Stimulated activated naive CD8-positive, alpha-beta T cell treated with anti-CD3 and anti-CD28 coated beads, Interleukin-15, amount 100 ng/mL, for 72 hours (primary cell): ENCODE data around the gene METTL16.
"Not testable (repeated sequence)": the region's sequence is repeated elsewhere in the genome, so short reads cannot be mapped to it uniquely, and the experiment has no call there.

Experiments used
- ATAC-seq: fragments of 150-1000 bp; cut with Tn5 transposase; 2 replicates; pipeline ENCODE4 v1.10.0; 2021; ENCODE audit warnings: mild to moderate bottlenecking, moderate library complexity
- DNase-seq, 2 donors: peaks; one replicate each; pipeline ENCODE4 v3.0.0; 2021 to 2022
- H3K27ac Mint-ChIP-seq, 2 donors: one replicate each; pipeline ENCODE4 v1.8.0; 2022; ENCODE audit warnings: mild to moderate bottlenecking in 2 of 2, mixed read lengths in 2 of 2, moderate library complexity in 2 of 2
- H3K27me3 Mint-ChIP-seq: one replicate; pipeline ENCODE4 v1.8.0; 2022; ENCODE audit warnings: mixed read lengths
- H3K4me1 Mint-ChIP-seq: one replicate; pipeline ENCODE4 v1.8.0; 2022; ENCODE audit warnings: mild to moderate bottlenecking, mixed read lengths
- H3K4me3 Mint-ChIP-seq, 2 donors: one replicate each; pipeline ENCODE4 v1.8.0; 2022; ENCODE audit warnings: mild to moderate bottlenecking in 2 of 2, mixed read lengths in 2 of 2, moderate library complexity in 1 of 2
- H3K9me3 Mint-ChIP-seq, 2 donors: one replicate each; pipeline ENCODE4 v1.8.0; 2022; ENCODE audit warnings: mixed read lengths in 2 of 2

Gene METTL16

DNA sequence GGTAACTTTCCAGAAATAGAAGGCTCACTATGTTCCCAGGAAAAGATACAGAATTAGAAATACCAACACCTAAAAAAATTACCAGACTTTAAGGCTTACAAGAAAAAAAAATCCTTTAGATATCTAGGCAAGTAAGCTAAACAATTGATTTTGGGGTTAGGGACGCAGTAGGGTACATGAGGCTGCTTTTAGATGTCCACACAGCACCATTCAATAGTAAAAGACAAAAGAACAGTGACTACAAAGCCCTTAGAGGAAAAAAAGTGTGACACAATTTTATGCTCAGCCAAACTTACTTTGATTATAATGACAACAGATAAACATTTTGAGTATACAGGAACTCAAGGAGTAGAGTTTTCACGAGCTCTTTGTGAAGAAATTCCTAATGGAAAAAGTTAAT lies 29.9 kb downstream of the METTL16 start:
- no peak overlapping the region for H3K4me3 Mint-ChIP-seq
- DNase-seq (no peak), ATAC-seq (no peak)
- H3K27me3 Mint-ChIP-seq = no peaks in the 10 kb centered on the region
- no peaks in the 10 kb centered on the region for H3K9me3 Mint-ChIP-seq
- H3K27ac Mint-ChIP-seq = no peak overlapping the region
- peaks cover 30% of the 10 kb centered on the region for H3K4me1 Mint-ChIP-seq

DNA sequence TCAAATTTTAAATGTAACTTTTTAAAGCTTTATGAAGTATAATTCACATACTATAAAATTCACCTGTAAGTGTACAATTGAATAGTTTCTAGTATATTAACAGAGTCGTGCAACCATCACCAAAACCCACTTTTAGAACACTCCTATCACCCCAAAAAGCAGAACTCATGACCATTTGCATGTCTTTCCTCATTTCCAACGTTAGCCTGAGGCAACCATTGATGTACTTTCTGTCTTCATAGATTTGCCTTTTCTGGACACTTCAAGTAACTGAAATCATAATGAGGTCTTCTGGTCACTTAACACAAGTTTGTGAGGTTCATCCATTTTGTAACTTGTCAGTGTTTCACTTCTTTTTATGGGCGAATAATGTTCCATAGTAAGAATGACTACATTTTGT lies 33.2 kb downstream of the METTL16 start:
- Mint-ChIP-seq H3K27ac (no peak overlapping the region), H3K4me3 (no peak overlapping the region), H3K9me3 (no peaks in the 10 kb centered on the region), H3K27me3 (no peaks in the 10 kb centered on the region), H3K4me1 (peaks cover 16% of the 10 kb centered on the region)
- ATAC-seq (no peak), DNase-seq (no peak)

DNA sequence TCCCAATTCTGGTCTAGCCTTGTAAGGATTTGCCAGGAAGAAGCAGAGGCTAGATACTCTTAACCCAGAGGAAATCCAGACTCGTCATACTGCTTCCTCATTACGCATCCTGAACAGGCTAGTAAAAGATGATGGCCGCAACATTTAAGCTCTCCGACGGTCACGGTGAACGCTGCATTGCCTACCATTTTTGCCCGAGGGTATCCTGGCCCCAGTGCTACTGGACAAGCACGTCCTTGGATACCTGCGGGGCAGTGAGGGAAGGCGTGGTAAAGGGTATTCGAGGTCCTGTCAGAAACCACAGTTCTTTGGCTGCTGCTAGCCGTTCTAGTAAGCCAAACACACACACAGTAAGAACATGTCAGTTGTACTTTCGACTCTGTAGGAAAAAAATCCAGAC lies 36.6 kb downstream of the METTL16 start:
- no peak overlapping the region for H3K27ac Mint-ChIP-seq
- ATAC-seq (no peak), DNase-seq (no peak)
- H3K4me3 Mint-ChIP-seq = no peak overlapping the region
- no peaks in the 10 kb centered on the region for H3K27me3 Mint-ChIP-seq
- H3K9me3 Mint-ChIP-seq = no peaks in the 10 kb centered on the region
- H3K4me1 Mint-ChIP-seq = no peaks in the 10 kb centered on the region

DNA sequence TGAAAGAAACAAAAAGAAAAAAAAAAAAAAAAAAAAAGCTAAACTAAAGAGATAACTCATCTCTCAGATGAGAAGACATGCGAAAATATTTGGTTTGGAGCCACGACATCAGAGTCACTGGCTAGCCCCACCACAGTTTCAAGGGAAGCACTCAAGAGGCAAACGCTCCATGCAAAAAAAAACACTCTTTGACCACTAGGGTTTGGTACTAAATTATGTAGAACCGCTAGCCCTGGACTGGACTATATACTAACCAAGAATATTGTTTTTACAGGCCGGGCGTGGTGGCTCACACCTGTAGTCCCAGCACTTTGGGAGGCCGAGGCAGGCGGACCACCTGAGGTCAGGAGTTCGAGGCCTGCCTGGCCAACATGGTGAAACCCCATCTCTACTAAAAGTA lies 37.3 kb downstream of the METTL16 start:
- H3K4me3 Mint-ChIP-seq = no peak overlapping the region
- H3K27me3 Mint-ChIP-seq = no peaks in the 10 kb centered on the region
- H3K27ac Mint-ChIP-seq = no peak overlapping the region
- H3K9me3 Mint-ChIP-seq = no peaks in the 10 kb centered on the region
- ATAC-seq (no peak), DNase-seq (no peak)
- H3K4me1 Mint-ChIP-seq = no peaks in the 10 kb centered on the region

DNA sequence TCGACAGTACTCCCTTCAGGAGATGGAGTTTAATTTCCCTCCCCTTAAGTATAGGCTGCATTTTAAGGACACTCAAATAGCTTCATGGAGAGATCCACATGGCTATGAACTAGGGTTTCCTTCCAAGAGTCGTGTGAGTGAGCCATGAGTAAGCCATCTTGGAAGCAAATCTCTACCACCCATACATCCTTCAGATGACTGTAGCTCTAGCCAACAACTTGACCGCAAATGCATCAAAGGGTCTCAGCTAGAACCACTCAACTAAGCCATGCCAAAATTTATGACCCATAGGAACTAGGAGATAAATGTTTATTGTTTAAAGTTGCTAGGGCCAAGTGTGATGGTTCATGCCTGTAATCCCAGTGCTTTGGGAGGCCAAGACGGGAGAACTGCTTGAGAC lies 43.4 kb downstream of the METTL16 start:
- H3K4me3 Mint-ChIP-seq = no peak overlapping the region
- no peak overlapping the region for H3K27ac Mint-ChIP-seq
- no peaks in the 10 kb centered on the region for H3K27me3 Mint-ChIP-seq
- ATAC-seq = no peak
- no peak for DNase-seq
- no peaks in the 10 kb centered on the region for H3K9me3 Mint-ChIP-seq
- no peaks in the 10 kb centered on the region for H3K4me1 Mint-ChIP-seq

DNA sequence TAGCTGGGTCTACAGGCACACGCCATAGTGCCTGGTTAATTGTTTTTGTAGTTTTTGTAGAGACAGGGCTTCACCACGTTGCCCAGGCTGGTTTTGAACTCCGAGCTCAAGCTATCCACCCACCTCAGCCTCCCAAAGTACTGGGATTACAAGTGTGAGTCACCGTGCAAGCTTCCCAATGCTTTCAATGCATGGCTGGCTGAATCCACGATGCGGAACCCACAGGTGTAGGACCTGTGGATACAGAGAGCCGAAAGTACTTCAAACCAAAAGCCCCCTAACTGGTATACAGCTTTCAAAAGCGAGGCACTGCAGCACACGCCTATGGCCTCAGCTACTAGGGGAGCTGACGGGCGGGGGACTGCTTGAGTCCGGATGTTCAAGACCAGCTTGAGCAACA lies 44.8 kb downstream of the METTL16 start:
- Mint-ChIP-seq H3K9me3 (no peaks in the 10 kb centered on the region), H3K4me1 (no peaks in the 10 kb centered on the region), H3K4me3 (no peak overlapping the region), H3K27ac (no peak overlapping the region), H3K27me3 (no peaks in the 10 kb centered on the region)
- no peak for ATAC-seq
- no peak for DNase-seq

DNA sequence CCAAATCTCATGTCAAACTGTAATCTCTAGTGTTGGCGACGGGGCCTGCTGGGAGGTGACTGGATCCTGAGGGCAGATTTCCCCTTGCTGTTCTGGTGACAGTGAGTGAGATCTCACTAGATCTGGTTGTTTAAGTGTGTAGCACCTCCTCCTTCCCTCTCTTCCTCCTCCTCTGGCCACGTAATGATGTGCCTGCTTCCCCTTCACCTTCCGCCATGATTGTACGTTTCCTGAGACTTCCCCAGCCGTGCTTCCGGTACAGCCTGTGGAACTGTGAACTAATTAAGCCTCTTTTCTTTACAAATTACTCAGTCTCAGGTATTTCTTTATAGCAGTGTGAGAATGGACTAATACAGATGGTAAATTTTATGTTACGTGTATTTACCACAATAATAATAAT lies 49.2 kb downstream of the METTL16 start:
- ATAC-seq = no peak
- DNase-seq = no peak
- no peaks in the 10 kb centered on the region for H3K27me3 Mint-ChIP-seq
- H3K4me1 Mint-ChIP-seq = peaks cover 5% of the 10 kb centered on the region
- no peak overlapping the region for H3K4me3 Mint-ChIP-seq
- no peaks in the 10 kb centered on the region for H3K9me3 Mint-ChIP-seq
- H3K27ac Mint-ChIP-seq = peak overlapping the region in 1 of 2 donors; percentile 44

DNA sequence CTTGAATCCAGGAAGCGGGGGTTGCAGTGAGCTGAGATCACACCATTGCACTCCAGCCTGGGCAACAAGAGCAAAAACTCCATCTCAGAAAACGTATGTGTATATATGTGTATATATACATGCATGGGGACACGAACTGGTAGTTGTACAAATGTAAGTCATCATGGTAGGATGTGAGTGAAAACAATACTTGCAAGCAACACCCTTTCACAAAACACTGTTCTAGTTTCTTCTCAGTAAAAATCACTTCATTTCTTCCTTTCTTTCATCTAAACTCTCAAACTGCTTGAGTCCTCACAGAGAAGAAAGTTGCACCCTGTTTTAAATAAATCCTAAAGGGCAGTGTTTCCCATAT lies 51.8 kb downstream of the METTL16 start:
- ATAC-seq = peak; percentile 64
- Mint-ChIP-seq H3K4me3 (no peak overlapping the region), H3K4me1 (peaks cover 5% of the 10 kb centered on the region), H3K27me3 (no peaks in the 10 kb centered on the region), H3K9me3 (no peaks in the 10 kb centered on the region), H3K27ac (peak overlapping the region in 1 of 2 donors; percentile 72)
- DNase-seq = no peak

DNA sequence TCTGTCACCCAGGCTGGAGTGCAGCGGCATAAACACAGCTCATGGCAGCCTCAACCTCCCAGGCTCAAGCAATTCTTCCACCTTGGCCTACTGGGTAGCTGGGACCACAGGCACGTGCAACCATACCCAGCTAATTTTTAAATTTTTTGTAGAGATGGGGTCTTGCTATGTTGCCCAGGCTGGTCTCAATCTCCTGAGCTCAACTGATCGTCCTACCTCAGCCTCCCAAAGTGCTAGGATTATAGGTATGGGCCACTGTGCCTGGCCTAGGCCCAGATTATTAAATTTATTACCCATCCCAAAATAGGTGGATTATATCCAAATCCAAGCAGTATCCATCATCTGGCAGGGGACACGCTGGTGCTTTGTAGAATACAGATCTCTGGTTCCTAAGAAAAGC lies 53.8 kb downstream of the METTL16 start:
- Mint-ChIP-seq H3K9me3 (no peaks in the 10 kb centered on the region), H3K4me3 (no peak overlapping the region), H3K27ac (peak overlapping the region in 1 of 2 donors; percentile 65), H3K4me1 (peaks cover 18% of the 10 kb centered on the region), H3K27me3 (no peaks in the 10 kb centered on the region)
- DNase-seq = no peak
- no peak for ATAC-seq

DNA sequence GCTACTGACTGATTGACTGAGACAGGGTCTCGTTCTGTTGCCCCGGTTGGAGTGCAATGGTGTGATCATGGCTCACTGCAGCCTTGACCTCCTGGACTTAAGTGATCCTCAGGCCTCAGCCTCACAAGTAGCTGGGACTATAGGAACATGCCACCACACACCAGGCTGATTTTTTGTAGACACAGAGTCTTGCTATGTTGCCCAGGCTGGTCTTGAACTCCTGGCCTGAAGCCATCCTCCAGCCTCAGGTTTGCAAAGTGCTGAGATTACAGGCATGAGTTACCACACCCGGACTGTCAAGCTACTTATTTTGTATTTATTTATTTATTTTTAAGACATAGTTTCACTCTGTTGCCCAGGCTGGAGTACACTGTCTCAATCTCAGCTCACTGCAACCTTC lies 55.2 kb downstream of the METTL16 start:
- Mint-ChIP-seq H3K4me3 (no peak overlapping the region), H3K27me3 (no peaks in the 10 kb centered on the region), H3K9me3 (no peaks in the 10 kb centered on the region), H3K4me1 (peaks cover 19% of the 10 kb centered on the region), H3K27ac (no peak overlapping the region)
- ATAC-seq = no peak
- DNase-seq = no peak

DNA sequence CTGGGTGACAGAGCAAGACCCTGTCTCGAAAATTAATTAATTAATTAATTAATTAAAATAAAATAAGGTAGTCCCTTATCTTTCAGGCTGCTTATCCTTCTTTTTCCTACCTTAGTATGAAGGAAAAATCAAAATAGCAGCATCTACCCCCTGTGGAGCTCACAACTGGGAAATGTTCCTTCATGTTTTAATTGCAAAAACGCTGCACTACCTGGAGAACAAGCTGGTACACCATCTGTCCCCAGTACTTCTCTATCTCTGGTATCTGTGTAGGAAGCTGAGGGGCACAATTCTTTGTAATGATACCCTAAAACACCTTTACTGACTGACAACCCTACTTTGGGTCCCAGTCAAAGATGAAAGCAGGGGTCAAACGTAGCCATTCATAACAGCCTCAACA lies 55.7 kb downstream of the METTL16 start:
- ATAC-seq = no peak
- no peaks in the 10 kb centered on the region for H3K9me3 Mint-ChIP-seq
- DNase-seq = no peak
- H3K27me3 Mint-ChIP-seq = no peaks in the 10 kb centered on the region
- no peak overlapping the region for H3K4me3 Mint-ChIP-seq
- H3K4me1 Mint-ChIP-seq = peaks cover 19% of the 10 kb centered on the region
- H3K27ac Mint-ChIP-seq = no peak overlapping the region

DNA sequence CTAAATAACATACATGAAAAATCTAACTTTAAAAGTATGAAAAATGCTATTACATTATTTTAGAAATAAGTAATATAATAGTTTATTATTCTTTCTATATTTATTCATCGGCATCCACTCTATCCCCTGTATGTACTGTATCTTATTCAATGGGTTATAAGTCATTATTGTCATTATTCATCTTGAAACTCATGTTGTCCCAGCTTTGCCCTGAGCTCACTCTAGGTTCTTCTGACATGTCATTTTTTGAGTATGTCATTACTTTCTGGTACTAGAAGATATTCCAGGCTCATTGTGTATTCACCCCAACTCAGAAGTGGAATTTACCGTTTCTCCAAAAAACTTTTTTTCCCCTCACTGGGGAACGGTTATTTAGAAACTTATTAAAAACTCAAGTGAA lies 57.8 kb downstream of the METTL16 start:
- ATAC-seq (peak; percentile 74), DNase-seq (no peak)
- H3K27ac Mint-ChIP-seq = peak overlapping the region in 1 of 2 donors; percentile 62
- H3K4me3 Mint-ChIP-seq = no peak overlapping the region
- peaks cover 14% of the 10 kb centered on the region for H3K4me1 Mint-ChIP-seq
- H3K9me3 Mint-ChIP-seq = no peaks in the 10 kb centered on the region
- H3K27me3 Mint-ChIP-seq = no peaks in the 10 kb centered on the region

DNA sequence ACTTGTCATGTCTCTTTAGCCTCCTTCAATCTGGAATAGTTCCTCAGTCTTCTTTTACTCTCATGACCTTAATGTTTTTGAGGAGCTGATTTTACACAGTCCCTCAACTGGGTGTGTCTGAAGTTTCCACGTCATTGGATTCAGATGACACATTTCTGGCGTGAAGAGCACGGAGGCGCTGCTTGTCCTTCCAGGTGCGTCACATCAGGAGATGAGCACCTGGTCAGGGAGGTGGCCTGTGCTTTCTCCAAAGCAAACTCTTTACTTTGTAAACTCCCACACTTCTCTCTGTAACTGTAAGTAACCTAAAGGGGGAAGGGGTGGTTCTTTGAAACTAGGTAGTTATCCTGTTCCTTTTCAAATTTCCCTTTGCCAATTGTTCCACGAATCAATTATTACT lies 58.4 kb downstream of the METTL16 start:
- no peaks in the 10 kb centered on the region for H3K9me3 Mint-ChIP-seq
- H3K27ac Mint-ChIP-seq = no peak overlapping the region
- ATAC-seq (no peak), DNase-seq (no peak)
- H3K4me3 Mint-ChIP-seq = peak overlapping the region in 1 of 2 donors; percentile 6
- peaks cover 14% of the 10 kb centered on the region for H3K4me1 Mint-ChIP-seq
- H3K27me3 Mint-ChIP-seq = no peaks in the 10 kb centered on the region

DNA sequence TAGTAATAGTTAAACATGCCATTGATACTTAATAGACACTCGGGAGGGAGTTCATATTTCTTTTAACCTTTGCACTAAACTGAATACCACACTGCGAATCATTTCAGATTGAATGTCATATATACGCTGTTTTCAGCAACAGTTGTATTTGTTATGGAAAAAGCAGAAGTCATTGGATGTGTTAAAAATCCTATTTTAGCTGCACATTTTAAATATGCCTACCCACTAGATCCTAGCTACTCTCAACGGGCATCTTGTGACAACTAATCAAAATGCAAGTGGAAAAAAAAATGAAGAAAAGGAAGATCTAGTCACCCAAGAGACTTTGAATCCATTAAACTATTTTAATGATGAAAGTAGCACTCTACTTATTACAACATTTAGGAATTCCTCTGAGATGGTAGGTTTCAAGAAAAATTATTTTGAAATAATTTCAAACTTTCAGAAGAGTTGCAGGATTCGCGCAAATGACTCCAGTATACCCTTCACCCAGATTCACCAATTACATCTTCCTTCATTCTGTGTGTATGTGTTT lies 59.4 kb downstream of the METTL16 start:
- Mint-ChIP-seq H3K4me1 (peaks cover 14% of the 10 kb centered on the region), H3K4me3 (no peak overlapping the region), H3K27me3 (no peaks in the 10 kb centered on the region), H3K27ac (no peak overlapping the region), H3K9me3 (no peaks in the 10 kb centered on the region)
- DNase-seq (no peak), ATAC-seq (no peak)

DNA sequence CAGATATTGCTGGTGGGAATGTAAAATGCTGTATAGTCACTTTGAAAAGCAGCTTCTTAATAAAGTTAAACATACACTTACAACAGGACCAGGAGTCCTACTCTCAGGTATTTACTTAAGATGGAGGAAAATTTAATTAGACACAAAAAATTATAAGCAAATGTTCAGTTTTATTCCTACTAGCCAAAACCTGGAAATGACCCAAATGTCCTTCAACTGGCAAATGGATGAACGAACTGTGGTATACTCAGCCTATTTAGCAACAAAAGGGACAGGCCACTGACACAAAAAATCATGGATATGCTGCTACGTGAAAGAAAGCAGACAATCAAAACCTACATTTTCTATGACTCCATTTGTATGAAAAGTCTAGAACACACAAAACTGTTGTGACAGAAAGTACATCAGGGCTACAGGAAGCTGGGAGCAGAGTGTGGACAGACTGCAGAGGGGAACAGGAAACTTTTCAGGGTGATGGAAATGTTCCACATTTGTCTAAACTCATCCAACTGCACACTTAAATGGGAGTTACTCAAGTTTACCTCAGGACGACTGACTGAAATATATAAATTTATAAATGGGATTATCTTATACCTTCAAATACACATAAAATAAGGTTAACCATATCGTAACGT lies 61.6 kb downstream of the METTL16 start:
- no peak for ATAC-seq
- H3K9me3 Mint-ChIP-seq = peaks cover 6 to 7% of the 10 kb centered on the region in 2 donors
- no peak overlapping the region for H3K4me3 Mint-ChIP-seq
- H3K27me3 Mint-ChIP-seq = no peaks in the 10 kb centered on the region
- DNase-seq = no peak
- peaks cover 14% of the 10 kb centered on the region for H3K4me1 Mint-ChIP-seq
- H3K27ac Mint-ChIP-seq = no peak overlapping the region

DNA sequence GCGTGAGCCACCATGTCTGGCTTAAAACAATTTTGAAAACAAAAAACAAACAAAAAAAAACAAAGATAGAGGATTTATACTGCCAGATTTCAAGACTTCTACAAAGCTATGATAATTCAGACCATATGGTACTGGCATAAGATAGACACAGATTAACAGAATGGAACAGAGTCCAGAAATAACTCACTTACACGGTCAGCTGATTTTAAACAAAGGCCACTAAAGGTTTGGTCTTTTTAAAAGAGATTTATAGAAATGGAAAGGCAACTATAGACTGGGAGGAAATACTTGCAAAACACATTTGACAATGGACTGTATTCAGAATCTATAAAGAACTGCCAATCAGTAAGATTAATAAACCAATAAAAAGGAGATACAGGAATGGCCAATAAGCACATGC lies 62.2 kb downstream of the METTL16 start:
- no peak for ATAC-seq
- Mint-ChIP-seq H3K27ac (no peak overlapping the region), H3K4me3 (no peak overlapping the region), H3K4me1 (peaks cover 14% of the 10 kb centered on the region), H3K9me3 (peaks cover 6 to 7% of the 10 kb centered on the region in 2 donors), H3K27me3 (no peaks in the 10 kb centered on the region)
- DNase-seq = no peak

DNA sequence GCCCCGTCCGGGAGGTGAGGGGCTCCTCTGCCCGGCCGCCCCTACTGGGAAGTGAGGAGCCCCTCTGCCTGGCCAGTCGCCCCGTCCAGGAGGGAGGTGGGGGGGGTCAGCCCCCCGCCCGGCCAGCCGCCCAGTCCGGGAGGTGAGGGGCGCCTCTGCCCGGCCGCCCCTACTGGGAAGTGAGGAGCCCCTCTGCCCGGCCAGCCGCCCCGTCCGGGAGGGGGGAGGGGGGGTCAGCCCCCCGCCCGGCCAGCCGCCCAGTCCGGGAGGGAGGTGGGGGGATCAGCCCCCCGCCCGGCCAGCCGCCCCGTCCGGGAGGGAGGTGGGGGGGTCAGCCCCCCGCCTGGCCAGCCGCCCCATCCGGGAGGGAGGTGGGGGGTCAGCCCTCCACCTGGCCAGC lies 64.2 kb downstream of the METTL16 start:
- not testable (repeated sequence) for H3K9me3 Mint-ChIP-seq, H3K27ac Mint-ChIP-seq, H3K4me1 Mint-ChIP-seq, H3K27me3 Mint-ChIP-seq, ATAC-seq, H3K4me3 Mint-ChIP-seq, DNase-seq
